ENCODE measurements around the gene WDR44.
"Not testable (repeated sequence)": the region's sequence is repeated elsewhere in the genome, so short reads cannot be mapped to it uniquely, and the experiment has no call there.

WDR44 gene

GRCh38 chrX:118345464-118346257 lies at the start of gene WDR44:
Gene WDR44 (plus strand): TSS chrX:118346106. CDS start chrX:118346504, 398 bp downstream.
- DNase-seq (ENCODE audit: low read depth in 2 of 2): peak; percentile 72 to 83

- not testable (repeated sequence) for DNase-seq (ENCODE audit: low read depth in 2 of 2)
Measured at GRCh38 chrX:118305827-118306226, 40.1 kb upstream of the WDR44 start.

- DNase-seq (ENCODE audit: low read depth in 2 of 2): no peak
Measured at GRCh38 chrX:118315529-118315928, 30.4 kb upstream of the WDR44 start.

- DNase-seq (ENCODE audit: low read depth in 2 of 2): no peak
Measured at GRCh38 chrX:118324588-118324987, 21.3 kb upstream of the WDR44 start.

GRCh38 chrX:118325453-118325852 lies 20.5 kb upstream of the WDR44 start:
- no peak for DNase-seq (ENCODE audit: low read depth in 2 of 2)

GRCh38 chrX:118329175-118329574 lies 16.7 kb upstream of the WDR44 start:
- DNase-seq (ENCODE audit: low read depth in 2 of 2): no peak

GRCh38 chrX:118337687-118338086 lies 8.2 kb upstream of the WDR44 start:
- DNase-seq (ENCODE audit: low read depth in 2 of 2): no peak

- no peak for DNase-seq (ENCODE audit: low read depth in 2 of 2)
Measured at GRCh38 chrX:118338930-118339329, 7.0 kb upstream of the WDR44 start.

- DNase-seq (ENCODE audit: low read depth in 2 of 2): no peak
Measured at GRCh38 chrX:118345045-118345463, 852 bp upstream of the WDR44 start.

- DNase-seq (ENCODE audit: low read depth in 2 of 2): peak; percentile 9 to 36
Measured at GRCh38 chrX:118346258-118347094, 570 bp downstream of the WDR44 start.

- DNase-seq (ENCODE audit: low read depth in 2 of 2): no peak
Measured at GRCh38 chrX:118347131-118347530, 1.2 kb downstream of the WDR44 start.

- DNase-seq (ENCODE audit: low read depth in 2 of 2): no peak
Measured at GRCh38 chrX:118347736-118348135, 1.8 kb downstream of the WDR44 start.

- DNase-seq (ENCODE audit: low read depth in 2 of 2): no peak
Measured at GRCh38 chrX:118348186-118348810, 2.4 kb downstream of the WDR44 start.

GRCh38 chrX:118349188-118349587 lies 3.3 kb downstream of the WDR44 start:
- DNase-seq (ENCODE audit: low read depth in 2 of 2): no peak

- DNase-seq (ENCODE audit: low read depth in 2 of 2): no peak
Measured at GRCh38 chrX:118350221-118350620, 4.3 kb downstream of the WDR44 start.

- no peak for DNase-seq (ENCODE audit: low read depth in 2 of 2)
Measured at GRCh38 chrX:118350706-118351105, 4.8 kb downstream of the WDR44 start.

- no peak for DNase-seq (ENCODE audit: low read depth in 2 of 2)
Measured at GRCh38 chrX:118352566-118352965, 6.7 kb downstream of the WDR44 start.

GRCh38 chrX:118353081-118353850 lies 7.4 kb downstream of the WDR44 start:
- DNase-seq (ENCODE audit: low read depth in 2 of 2): no peak

- DNase-seq (ENCODE audit: low read depth in 2 of 2): no peak
Measured at GRCh38 chrX:118355225-118355920, 9.5 kb downstream of the WDR44 start.

GRCh38 chrX:118356154-118356701 lies 10.3 kb downstream of the WDR44 start:
- no peak for DNase-seq (ENCODE audit: low read depth in 2 of 2)
